Liver (tissue), 9 donors: Measurements from ENCODE around the gene FGD5. TPM values are rescaled to one million over a fixed set of nuclear protein-coding genes. Genes with fewer than 3 reads are reported as not detected.

Experiments
- DNase-seq: peaks from one replicate; pipeline ENCODE4 v3.0.0-alpha.2; 2017; ENCODE audit warnings: low spot score
- H3K27ac ChIP-seq, 2 donors: one replicate each; pipeline ENCODE4 v1.7.0; 2013; ENCODE audit warnings: inconsistent platforms in 2 of 2, low read length in 2 of 2, control low read depth in 1 of 2, low read depth in 1 of 2, mild to moderate bottlenecking in 1 of 2
- H3K27me3 ChIP-seq, 4 donors: one replicate each; pipeline versions ENCODE4 v1.6.1 to v1.7.0; 2013; ENCODE audit warnings: low read length in 3 of 4, inconsistent platforms in 1 of 4, mild to moderate bottlenecking in 1 of 4, moderate library complexity in 1 of 4; ENCODE audit not compliant: control insufficient read depth in 4 of 4, insufficient read depth in 4 of 4
- H3K36me3 ChIP-seq, 4 donors: one replicate each; pipeline versions ENCODE4 v1.6.1 to v1.7.0; 2013; ENCODE audit warnings: low read length in 3 of 4, mild to moderate bottlenecking in 3 of 4, low read depth in 1 of 4, moderate library complexity in 1 of 4; ENCODE audit not compliant: control insufficient read depth in 4 of 4, insufficient read depth in 3 of 4
- H3K4me1 ChIP-seq, 4 donors: one replicate each; pipeline versions ENCODE4 v1.6.1 to v1.7.0; 2013; ENCODE audit warnings: low read length in 3 of 4, mild to moderate bottlenecking in 3 of 4, moderate library complexity in 1 of 4; ENCODE audit not compliant: control insufficient read depth in 4 of 4, insufficient read depth in 4 of 4
- H3K4me3 ChIP-seq, 3 donors: one replicate each; pipeline versions ENCODE4 v1.6.1 to v1.7.0; 2013; ENCODE audit warnings: low read length in 3 of 3, control low read depth in 1 of 3, low read depth in 1 of 3, mild to moderate bottlenecking in 1 of 3
- H3K9ac ChIP-seq, 2 donors: one replicate each; pipeline ENCODE4 v1.7.0; 2013; ENCODE audit warnings: low read length in 2 of 2, mild to moderate bottlenecking in 2 of 2, moderate library complexity in 2 of 2, control low read depth in 1 of 2, low read depth in 1 of 2
- H3K9me3 ChIP-seq, 4 donors: one replicate each; pipeline versions ENCODE4 v1.6.1 to v1.7.0; 2013; ENCODE audit warnings: low read length in 3 of 4; ENCODE audit not compliant: control insufficient read depth in 4 of 4
- EGR1 ChIP-seq, 2 donors: IDR thresholded peaks; 2 replicates each; pipeline ENCODE4 v1.6.1; 2016 to 2018; ENCODE audit warnings: antibody characterized with exemption in 2 of 2, low read depth in 2 of 2
- FOXA1 ChIP-seq: IDR thresholded peaks from 2 replicates; pipeline ENCODE4 v1.6.1; 2016; ENCODE audit warnings: antibody characterized with exemption
- FOXA2 ChIP-seq: IDR thresholded peaks from 2 replicates; pipeline ENCODE4 v1.6.1; 2016; ENCODE audit warnings: antibody characterized with exemption
- GABPA ChIP-seq, 2 donors: IDR thresholded peaks in 1 of 2; conservative IDR thresholded peaks in 1 of 2; 2 replicates each; pipeline ENCODE4 v1.6.1; 2016; ENCODE audit warnings: antibody characterized with exemption in 2 of 2, mild to moderate bottlenecking in 1 of 2, moderate library complexity in 1 of 2
- HNF4A ChIP-seq, 2 donors: conservative IDR thresholded peaks; 2 replicates each; pipeline ENCODE4 v1.6.1; 2016; ENCODE audit warnings: antibody characterized with exemption in 2 of 2, mild to moderate bottlenecking in 2 of 2
- JUND ChIP-seq, 2 donors: IDR thresholded peaks; 2 replicates each; pipeline ENCODE4 v1.6.1; 2016; ENCODE audit warnings: antibody characterized with exemption in 2 of 2
- NR2F2 ChIP-seq: IDR thresholded peaks from 2 replicates; pipeline ENCODE4 v1.6.1; 2016; ENCODE audit warnings: antibody characterized with exemption
- RAD21 ChIP-seq, 2 donors: IDR thresholded peaks; 2 replicates each; pipeline ENCODE4 v1.6.1; 2016; ENCODE audit warnings: antibody characterized with exemption in 2 of 2, mild to moderate bottlenecking in 2 of 2
- RXRA ChIP-seq, 2 donors: IDR thresholded peaks; 2 replicates each; pipeline ENCODE4 v1.6.1; 2017 to 2018; ENCODE audit warnings: antibody characterized with exemption in 2 of 2, mild to moderate bottlenecking in 1 of 2
- SP1 ChIP-seq: IDR thresholded peaks from 2 replicates; pipeline ENCODE4 v1.6.1; 2018; ENCODE audit warnings: antibody characterized with exemption, mild to moderate bottlenecking
- YY1 ChIP-seq: IDR thresholded peaks from 2 replicates; pipeline ENCODE4 v1.6.1; 2016; ENCODE audit warnings: antibody characterized with exemption, mild to moderate bottlenecking
- WGBS: extraction: QIAGEN DNeasy Blood & Tissue Kit; methylation state at CpG from one replicate; pipeline ENCODE4 v1.1.7; 2013; 5-methylcytosine and 5-hydroxymethylcytosine counted together
- polyA plus RNA-seq, 2 donors: library from polyadenylated mRNA; stranded (reverse) in 1 of 2; unstranded in 1 of 2; fragments of 200-250 nt in 1 of 2; fragments of >200 nt in 1 of 2; fragmentation: Nextera tagmentation in 1 of 2; extraction: Ambion mirVana in 1 of 2; gene quantifications; one replicate each; pipeline versions ENCODE4 v1.2.1 to v1.2.3, GENCODE V29; 2013 to 2015
- total RNA-seq, 2 donors: library from RNA; depleted of rRNA; stranded (reverse); fragments of >200 nt; gene quantifications; one replicate each; pipeline ENCODE4 v1.2.3, GENCODE V29; 2014
- TF ChIP-seq, protein P1 (sequence below): IDR thresholded peaks from 2 replicates; pipeline ENCODE4 v1.6.1; 2016; ENCODE audit warnings: antibody characterized with exemption
- TF ChIP-seq, protein P2 (sequence below): IDR thresholded peaks from 2 replicates; pipeline ENCODE4 v1.6.1; 2016; ENCODE audit warnings: antibody characterized with exemption
- TF ChIP-seq, protein P3 (sequence below): IDR thresholded peaks from 2 replicates; pipeline ENCODE4 v1.6.1; 2016; ENCODE audit warnings: antibody characterized with exemption
- TF ChIP-seq, protein P4 (sequence below): IDR thresholded peaks from 2 replicates; pipeline ENCODE4 v1.6.1; 2016; ENCODE audit warnings: antibody characterized with exemption, mild to moderate bottlenecking
- TF ChIP-seq, protein P5 (sequence below): fragments of 150-350 bp; IDR thresholded peaks from 2 replicates; pipeline ENCODE4 v1.5.1; 2017; ENCODE audit warnings: improper control_type of control experiment, low read depth, low read length; ENCODE audit not compliant: missing input control
- donor health status: healthy.
- donor health status: healthy.
- donor health status: healthy.
- donor health status: healthy.
- donor health status: healthy.

FGD5 gene
- total and polyA plus RNA-seq, 4 donors: 2.0 to 6.3 (median 3.1) TPM

DNA sequence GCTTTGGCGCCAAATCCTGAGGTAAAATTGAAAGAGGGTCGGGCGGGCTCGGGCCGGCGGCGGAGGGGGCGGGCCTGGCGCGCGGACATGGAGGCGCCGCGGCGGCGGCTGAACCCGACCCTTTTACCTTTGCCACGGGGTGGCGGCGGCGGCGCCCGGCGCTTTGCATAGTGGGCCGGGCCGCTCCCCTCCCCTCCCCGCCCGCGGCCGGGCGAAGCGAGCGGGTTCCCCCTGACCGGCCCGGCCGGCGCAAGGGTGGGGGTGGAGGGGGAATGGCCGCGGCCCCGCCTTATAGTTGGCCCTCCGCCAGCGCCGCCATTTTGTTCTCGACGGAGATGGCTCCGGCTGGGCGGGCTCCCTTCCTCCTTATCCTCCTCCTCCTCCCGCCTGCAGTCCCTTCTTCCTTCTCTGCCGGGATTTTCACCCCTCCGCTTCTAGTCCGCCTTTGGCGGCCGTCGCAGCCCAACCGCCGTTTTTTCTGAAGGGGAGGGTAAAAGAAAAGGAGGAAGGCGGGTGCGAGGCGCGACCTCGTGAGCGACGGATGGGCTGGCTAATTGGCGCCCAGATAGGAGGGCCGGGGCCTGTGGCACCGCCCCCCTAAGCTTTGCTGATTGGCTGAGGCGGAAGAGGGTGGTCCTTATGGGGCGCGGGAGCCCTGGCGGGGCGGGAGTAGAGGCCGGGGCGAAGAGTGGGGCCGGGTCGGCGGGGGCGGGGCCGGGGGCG is 129.3 kb downstream of the FGD5 start:
- Histone ChIP-seq H3K27me3 (no peaks in the 10 kb centered on the region), H3K4me1 (peaks cover 4 to 38% (median 31%) of the 10 kb centered on the region in 4 donors), H3K9me3 (no peaks in the 10 kb centered on the region), H3K36me3 (peaks cover 0 to 5% (median 2%) of the 10 kb centered on the region in 4 donors), H3K9ac (peak overlapping the region; percentile 56 to 91), H3K4me3 (peak overlapping the region; percentile 93 to 100 (median 94)), H3K27ac (peak overlapping the region; percentile 98)
- DNase-seq: peak; percentile 98
- TF ChIP-seq, protein P1, sequence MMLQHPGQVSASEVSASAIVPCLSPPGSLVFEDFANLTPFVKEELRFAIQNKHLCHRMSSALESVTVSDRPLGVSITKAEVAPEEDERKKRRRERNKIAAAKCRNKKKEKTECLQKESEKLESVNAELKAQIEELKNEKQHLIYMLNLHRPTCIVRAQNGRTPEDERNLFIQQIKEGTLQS: no peak
- no peak for TF ChIP-seq HNF4A (conservative IDR thresholded peaks at IDR 0.05)
- TF ChIP-seq, protein P2, sequence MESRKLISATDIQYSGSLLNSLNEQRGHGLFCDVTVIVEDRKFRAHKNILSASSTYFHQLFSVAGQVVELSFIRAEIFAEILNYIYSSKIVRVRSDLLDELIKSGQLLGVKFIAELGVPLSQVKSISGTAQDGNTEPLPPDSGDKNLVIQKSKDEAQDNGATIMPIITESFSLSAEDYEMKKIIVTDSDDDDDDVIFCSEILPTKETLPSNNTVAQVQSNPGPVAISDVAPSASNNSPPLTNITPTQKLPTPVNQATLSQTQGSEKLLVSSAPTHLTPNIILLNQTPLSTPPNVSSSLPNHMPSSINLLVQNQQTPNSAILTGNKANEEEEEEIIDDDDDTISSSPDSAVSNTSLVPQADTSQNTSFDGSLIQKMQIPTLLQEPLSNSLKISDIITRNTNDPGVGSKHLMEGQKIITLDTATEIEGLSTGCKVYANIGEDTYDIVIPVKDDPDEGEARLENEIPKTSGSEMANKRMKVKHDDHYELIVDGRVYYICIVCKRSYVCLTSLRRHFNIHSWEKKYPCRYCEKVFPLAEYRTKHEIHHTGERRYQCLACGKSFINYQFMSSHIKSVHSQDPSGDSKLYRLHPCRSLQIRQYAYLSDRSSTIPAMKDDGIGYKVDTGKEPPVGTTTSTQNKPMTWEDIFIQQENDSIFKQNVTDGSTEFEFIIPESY: no peak
- TF ChIP-seq, protein P3, sequence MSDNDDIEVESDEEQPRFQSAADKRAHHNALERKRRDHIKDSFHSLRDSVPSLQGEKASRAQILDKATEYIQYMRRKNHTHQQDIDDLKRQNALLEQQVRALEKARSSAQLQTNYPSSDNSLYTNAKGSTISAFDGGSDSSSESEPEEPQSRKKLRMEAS: peak; percentile 24
- TF ChIP-seq EGR1 (IDR thresholded peaks at IDR 0.05; ENCODE audit: low read depth in 2 of 2): peak in 1 of 2 donors; percentile 51
- peak; percentile 27 for TF ChIP-seq FOXA1
- TF ChIP-seq FOXA2: no peak
- TF ChIP-seq JUND (IDR thresholded peaks at IDR 0.05): no peak
- TF ChIP-seq, protein P4, sequence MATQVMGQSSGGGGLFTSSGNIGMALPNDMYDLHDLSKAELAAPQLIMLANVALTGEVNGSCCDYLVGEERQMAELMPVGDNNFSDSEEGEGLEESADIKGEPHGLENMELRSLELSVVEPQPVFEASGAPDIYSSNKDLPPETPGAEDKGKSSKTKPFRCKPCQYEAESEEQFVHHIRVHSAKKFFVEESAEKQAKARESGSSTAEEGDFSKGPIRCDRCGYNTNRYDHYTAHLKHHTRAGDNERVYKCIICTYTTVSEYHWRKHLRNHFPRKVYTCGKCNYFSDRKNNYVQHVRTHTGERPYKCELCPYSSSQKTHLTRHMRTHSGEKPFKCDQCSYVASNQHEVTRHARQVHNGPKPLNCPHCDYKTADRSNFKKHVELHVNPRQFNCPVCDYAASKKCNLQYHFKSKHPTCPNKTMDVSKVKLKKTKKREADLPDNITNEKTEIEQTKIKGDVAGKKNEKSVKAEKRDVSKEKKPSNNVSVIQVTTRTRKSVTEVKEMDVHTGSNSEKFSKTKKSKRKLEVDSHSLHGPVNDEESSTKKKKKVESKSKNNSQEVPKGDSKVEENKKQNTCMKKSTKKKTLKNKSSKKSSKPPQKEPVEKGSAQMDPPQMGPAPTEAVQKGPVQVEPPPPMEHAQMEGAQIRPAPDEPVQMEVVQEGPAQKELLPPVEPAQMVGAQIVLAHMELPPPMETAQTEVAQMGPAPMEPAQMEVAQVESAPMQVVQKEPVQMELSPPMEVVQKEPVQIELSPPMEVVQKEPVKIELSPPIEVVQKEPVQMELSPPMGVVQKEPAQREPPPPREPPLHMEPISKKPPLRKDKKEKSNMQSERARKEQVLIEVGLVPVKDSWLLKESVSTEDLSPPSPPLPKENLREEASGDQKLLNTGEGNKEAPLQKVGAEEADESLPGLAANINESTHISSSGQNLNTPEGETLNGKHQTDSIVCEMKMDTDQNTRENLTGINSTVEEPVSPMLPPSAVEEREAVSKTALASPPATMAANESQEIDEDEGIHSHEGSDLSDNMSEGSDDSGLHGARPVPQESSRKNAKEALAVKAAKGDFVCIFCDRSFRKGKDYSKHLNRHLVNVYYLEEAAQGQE: no peak
- peak in 1 of 2 donors; percentile 38 for TF ChIP-seq RXRA (IDR thresholded peaks at IDR 0.05)
- TF ChIP-seq, protein P5, sequence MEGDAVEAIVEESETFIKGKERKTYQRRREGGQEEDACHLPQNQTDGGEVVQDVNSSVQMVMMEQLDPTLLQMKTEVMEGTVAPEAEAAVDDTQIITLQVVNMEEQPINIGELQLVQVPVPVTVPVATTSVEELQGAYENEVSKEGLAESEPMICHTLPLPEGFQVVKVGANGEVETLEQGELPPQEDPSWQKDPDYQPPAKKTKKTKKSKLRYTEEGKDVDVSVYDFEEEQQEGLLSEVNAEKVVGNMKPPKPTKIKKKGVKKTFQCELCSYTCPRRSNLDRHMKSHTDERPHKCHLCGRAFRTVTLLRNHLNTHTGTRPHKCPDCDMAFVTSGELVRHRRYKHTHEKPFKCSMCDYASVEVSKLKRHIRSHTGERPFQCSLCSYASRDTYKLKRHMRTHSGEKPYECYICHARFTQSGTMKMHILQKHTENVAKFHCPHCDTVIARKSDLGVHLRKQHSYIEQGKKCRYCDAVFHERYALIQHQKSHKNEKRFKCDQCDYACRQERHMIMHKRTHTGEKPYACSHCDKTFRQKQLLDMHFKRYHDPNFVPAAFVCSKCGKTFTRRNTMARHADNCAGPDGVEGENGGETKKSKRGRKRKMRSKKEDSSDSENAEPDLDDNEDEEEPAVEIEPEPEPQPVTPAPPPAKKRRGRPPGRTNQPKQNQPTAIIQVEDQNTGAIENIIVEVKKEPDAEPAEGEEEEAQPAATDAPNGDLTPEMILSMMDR: no peak
- no peak for TF ChIP-seq GABPA (IDR thresholded peaks at IDR 0.05 in 1 of 2, conservative IDR thresholded peaks at IDR 0.05 in 1 of 2)
- TF ChIP-seq YY1: peak; percentile 98
- TF ChIP-seq SP1: peak; percentile 89
- TF ChIP-seq NR2F2: no peak
- TF ChIP-seq RAD21 (IDR thresholded peaks at IDR 0.05): no peak
- under 1% methylated on average over 79 of the region's 79 CpGs for WGBS
